Smooth muscle cell (in vitro differentiated cells): ENCODE measurements around the gene SFTPD. TPM values are rescaled to one million over a fixed set of nuclear protein-coding genes. Genes with fewer than 3 reads are reported as not detected.

Experiments used
- DNase-seq: peaks from one replicate; lab custom pipeline; 2025; ENCODE audit not compliant: unreplicated experiment; lab: John Stamatoyannopoulos, UW
- H2AFZ ChIP-seq: fragments of 200-600 bp; sonication (generic); 2 replicates; pipeline ENCODE4 v1.6.0; 2016; ENCODE audit warnings: antibody characterized with exemption, low read depth, mild to moderate bottlenecking
- H3F3A ChIP-seq: fragments of 200-600 bp; sonication (generic); 2 replicates; pipeline ENCODE4 v1.6.0; 2017; ENCODE audit warnings: antibody characterized with exemption, low read depth
- H3K27ac ChIP-seq: fragments of 200-600 bp; sonication (generic); 2 replicates; pipeline ENCODE4 v1.5.1; 2016; ENCODE audit warnings: low read depth, mild to moderate bottlenecking
- H3K27me3 ChIP-seq: fragments of 200-600 bp; sonication (generic); 2 replicates; pipeline ENCODE4 v1.6.1; 2016; ENCODE audit warnings: low read depth, mild to moderate bottlenecking
- H3K36me3 ChIP-seq: fragments of 200-600 bp; sonication (generic); 2 replicates; pipeline ENCODE4 v1.5.1; 2016; ENCODE audit warnings: low read depth
- H3K4me1 ChIP-seq: fragments of 200-600 bp; sonication (generic); 2 replicates; pipeline ENCODE4 v1.5.1; 2016; ENCODE audit warnings: low read depth
- H3K4me2 ChIP-seq: fragments of 200-600 bp; sonication (generic); 2 replicates; pipeline ENCODE4 v1.6.0; 2016; ENCODE audit warnings: mild to moderate bottlenecking
- H3K4me3 ChIP-seq: fragments of 200-600 bp; sonication (generic); 2 replicates; pipeline ENCODE4 v1.5.1; 2016; ENCODE audit warnings: mild to moderate bottlenecking
- H3K79me2 ChIP-seq: fragments of 200-600 bp; sonication (generic); 2 replicates; pipeline ENCODE4 v1.6.0; 2016; ENCODE audit warnings: low read depth, mild to moderate bottlenecking
- H3K9ac ChIP-seq: fragments of 200-600 bp; sonication (generic); 2 replicates; pipeline ENCODE4 v1.6.0; 2016; ENCODE audit warnings: low read depth
- H3K9me3 ChIP-seq: fragments of 200-600 bp; sonication (generic); replicated peaks from 2 replicates; pipeline ENCODE4 v1.5.1; 2016; ENCODE audit warnings: low read depth
- H4K20me1 ChIP-seq: fragments of 200-600 bp; sonication (generic); 2 replicates; pipeline ENCODE4 v1.6.0; 2016; ENCODE audit warnings: low read depth
- WGBS: methylation state at CpG from one replicate; pipeline ENCODE4 v1.1.7; 2016; ENCODE audit warnings: low lambda C conversion rate; 5-methylcytosine and 5-hydroxymethylcytosine counted together
- polyA plus RNA-seq: library from polyadenylated mRNA; unstranded; fragments of >200 nt; fragmentation: Nextera tagmentation; extraction: Ambion mirVana; gene quantifications from 2 replicates; pipeline ENCODE4 v1.2.1, GENCODE V29; 2016
- total RNA-seq: library from RNA; depleted of rRNA; stranded (reverse); fragments of >200 nt; gene quantifications from 2 replicates; pipeline ENCODE4 v1.2.3, GENCODE V29; 2014
- TF ChIP-seq, protein P1 (sequence below): fragments of 200-600 bp; sonication (generic); IDR thresholded peaks from 2 replicates; pipeline ENCODE4 v1.5.1; 2017; ENCODE audit warnings: borderline replicate concordance, mild to moderate bottlenecking, antibody characterized with exemption; ENCODE audit not compliant: insufficient read depth, poor library complexity, severe bottlenecking

The SFTPD gene
- total and polyA plus RNA-seq, 2 experiments from 2014 or later = 1.0 to 1.9 TPM

- Histone ChIP-seq H3F3A (no peaks in the 10 kb centered on the region), H3K4me3 (no peak overlapping the region), H2AFZ (no peak overlapping the region), H3K27me3 (no peaks in the 10 kb centered on the region), H4K20me1 (no peaks in the 10 kb centered on the region), H3K4me1 (no peaks in the 10 kb centered on the region), H3K36me3 (no peaks in the 10 kb centered on the region), H3K79me2 (no peaks in the 10 kb centered on the region), H3K27ac (no peak overlapping the region), H3K9ac (no peak overlapping the region), H3K9me3 (no peaks in the 10 kb centered on the region), H3K4me2 (no peak overlapping the region)
- DNase-seq = no peak
- TF ChIP-seq, protein P1, sequence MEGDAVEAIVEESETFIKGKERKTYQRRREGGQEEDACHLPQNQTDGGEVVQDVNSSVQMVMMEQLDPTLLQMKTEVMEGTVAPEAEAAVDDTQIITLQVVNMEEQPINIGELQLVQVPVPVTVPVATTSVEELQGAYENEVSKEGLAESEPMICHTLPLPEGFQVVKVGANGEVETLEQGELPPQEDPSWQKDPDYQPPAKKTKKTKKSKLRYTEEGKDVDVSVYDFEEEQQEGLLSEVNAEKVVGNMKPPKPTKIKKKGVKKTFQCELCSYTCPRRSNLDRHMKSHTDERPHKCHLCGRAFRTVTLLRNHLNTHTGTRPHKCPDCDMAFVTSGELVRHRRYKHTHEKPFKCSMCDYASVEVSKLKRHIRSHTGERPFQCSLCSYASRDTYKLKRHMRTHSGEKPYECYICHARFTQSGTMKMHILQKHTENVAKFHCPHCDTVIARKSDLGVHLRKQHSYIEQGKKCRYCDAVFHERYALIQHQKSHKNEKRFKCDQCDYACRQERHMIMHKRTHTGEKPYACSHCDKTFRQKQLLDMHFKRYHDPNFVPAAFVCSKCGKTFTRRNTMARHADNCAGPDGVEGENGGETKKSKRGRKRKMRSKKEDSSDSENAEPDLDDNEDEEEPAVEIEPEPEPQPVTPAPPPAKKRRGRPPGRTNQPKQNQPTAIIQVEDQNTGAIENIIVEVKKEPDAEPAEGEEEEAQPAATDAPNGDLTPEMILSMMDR = no peak
- 96% methylated on average over 2 of the region's 2 CpGs for WGBS
These were observed 8.9 kb downstream of the SFTPD start for GRCh38 chr10:79939969-79940368.

DNA sequence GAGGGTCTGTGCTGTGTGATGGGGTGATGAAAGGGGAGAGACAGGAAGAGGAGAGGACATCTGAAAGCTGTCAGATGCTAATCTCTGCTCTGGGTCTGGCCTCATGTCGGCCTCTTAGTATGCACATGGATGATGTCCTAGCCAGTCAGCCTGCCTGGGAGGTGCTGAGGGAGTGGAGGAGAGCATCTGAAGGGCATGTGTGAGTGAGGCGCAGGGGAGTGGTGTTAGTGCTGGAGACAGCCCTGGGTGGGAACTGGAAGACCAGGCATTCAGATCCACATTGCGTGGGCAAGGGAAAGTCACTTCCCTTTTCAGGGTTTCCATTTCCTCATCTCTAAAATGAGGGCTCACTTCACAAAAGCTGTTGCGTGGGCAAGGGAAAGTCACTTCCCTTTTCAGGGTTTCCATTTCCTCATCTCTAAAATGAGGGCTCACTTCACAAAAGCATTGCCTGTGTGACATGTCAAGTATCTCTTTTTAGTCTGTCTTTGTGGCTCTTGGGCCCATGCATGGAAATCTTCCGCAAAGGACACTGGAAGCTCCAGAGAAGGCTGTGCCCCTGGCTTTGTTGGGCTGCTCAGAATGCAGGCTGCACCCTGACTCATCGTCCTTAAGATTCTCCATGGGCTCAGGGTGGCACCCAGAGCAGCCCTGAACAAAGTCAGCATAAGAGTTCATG, 10.0 kb downstream of the SFTPD start:
- no peak overlapping the region for H3K27ac ChIP-seq
- H4K20me1 ChIP-seq = no peaks in the 10 kb centered on the region
- no peaks in the 10 kb centered on the region for H3F3A ChIP-seq
- no peak overlapping the region for H3K4me2 ChIP-seq
- H3K27me3 ChIP-seq = no peaks in the 10 kb centered on the region
- H2AFZ ChIP-seq = no peak overlapping the region
- no peak overlapping the region for H3K4me3 ChIP-seq
- no peaks in the 10 kb centered on the region for H3K9me3 ChIP-seq
- TF ChIP-seq, protein P1 = no peak
- no peak for DNase-seq
- H3K79me2 ChIP-seq = no peaks in the 10 kb centered on the region
- H3K36me3 ChIP-seq = no peaks in the 10 kb centered on the region
- H3K9ac ChIP-seq = no peak overlapping the region
- WGBS = 83% methylated on average over 6 of the region's 6 CpGs
- no peaks in the 10 kb centered on the region for H3K4me1 ChIP-seq

DNA sequence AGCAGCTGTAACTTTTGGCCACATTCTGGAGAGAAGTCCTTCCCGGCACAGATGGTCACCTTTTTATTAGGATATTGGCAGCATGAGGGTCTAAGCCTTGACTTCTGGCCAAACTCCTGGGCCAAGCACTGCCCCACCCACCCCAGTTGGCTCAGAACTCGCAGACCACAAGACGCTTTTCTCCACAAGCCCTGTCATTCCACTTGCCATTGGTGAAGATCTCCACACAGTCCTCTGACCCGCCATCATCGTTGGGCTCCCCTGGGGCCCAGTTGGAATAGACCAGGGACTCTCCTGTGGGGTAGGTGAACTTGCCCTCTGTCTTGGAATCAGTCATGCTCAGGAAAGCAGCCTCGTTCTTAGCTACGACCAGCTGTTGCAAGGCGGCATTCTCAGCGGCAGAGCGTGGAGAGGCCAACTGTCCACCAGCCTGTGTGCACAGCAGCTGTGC, 11.2 kb downstream of the SFTPD start:
- H4K20me1 ChIP-seq = no peaks in the 10 kb centered on the region
- H3K9me3 ChIP-seq = no peaks in the 10 kb centered on the region
- H3K79me2 ChIP-seq = no peaks in the 10 kb centered on the region
- no peak overlapping the region for H3K27ac ChIP-seq
- no peaks in the 10 kb centered on the region for H3K36me3 ChIP-seq
- no peak overlapping the region for H2AFZ ChIP-seq
- H3K9ac ChIP-seq = no peak overlapping the region
- 96% methylated on average over 10 of the region's 10 CpGs for WGBS
- TF ChIP-seq, protein P1 = no peak
- DNase-seq = no peak
- no peak overlapping the region for H3K4me3 ChIP-seq
- no peaks in the 10 kb centered on the region for H3K27me3 ChIP-seq
- H3K4me1 ChIP-seq = no peaks in the 10 kb centered on the region
- no peak overlapping the region for H3K4me2 ChIP-seq
- no peaks in the 10 kb centered on the region for H3F3A ChIP-seq
